IMR-90 (cell line): ENCODE measurements around the gene GRM8. TPM values are rescaled to one million over a fixed set of nuclear protein-coding genes. Genes with fewer than 3 reads are reported as not detected.

ENCODE experiments used
- ATAC-seq: fragments of 200-7000 bp; cut with Tn5 transposase; 2 replicates; pipeline ENCODE4 v1.9.1; 2020; ENCODE audit warnings: low read depth, mild to moderate bottlenecking, moderate library complexity
- BruUV-seq: library from RNA; stranded (reverse); fragments of 400-500 nt; replicated peaks from 2 replicates; lab custom pipeline; 2021; lab: Mats Ljungman, UMichigan
- CTCF ChIA-PET: fragments of 300-600 bp; formaldehyde crosslinking; extraction: SDS; loops from one replicate; lab custom pipeline; 2021; ENCODE audit warnings: antibody characterized with exemption; lab: Yijun Ruan, JAX
- POLR2A ChIA-PET: fragments of 300-600 bp; sonication (Branson Sonifier 250); formaldehyde crosslinking; loops from one replicate; lab custom pipeline; 2022; ENCODE audit warnings: antibody characterized with exemption; ENCODE audit not compliant: unreplicated experiment; lab: Charles Lee
- DNase-seq: peaks from one replicate; pipeline ENCODE4 v3.0.0; 2013
- H2AFZ ChIP-seq: replicated peaks from 2 replicates; pipeline ENCODE3; 2013; ENCODE audit warnings: low read length, mild to moderate bottlenecking; ENCODE audit not compliant: poor library complexity
- H2AK5ac ChIP-seq: 2 replicates; pipeline ENCODE4 v1.6.1; 2013; ENCODE audit warnings: low read depth, low read length, inconsistent platforms
- H2AK9ac ChIP-seq: replicated peaks from 2 replicates; pipeline ENCODE3; 2013; ENCODE audit warnings: mild to moderate bottlenecking, low read depth, low read length, moderate library complexity; ENCODE audit not compliant: poor library complexity
- H2BK120ac ChIP-seq: 2 replicates; pipeline ENCODE4 v1.6.1; 2013; ENCODE audit warnings: low read depth, low read length, inconsistent platforms
- H2BK15ac ChIP-seq: 3 replicates; pipeline ENCODE4 v1.6.1; 2013; ENCODE audit warnings: low read depth, low read length, inconsistent platforms
- H2BK20ac ChIP-seq: 2 replicates; pipeline ENCODE4 v1.6.1; 2013; ENCODE audit warnings: low read depth, mild to moderate bottlenecking, inconsistent platforms, low read length, moderate library complexity
- H2BK5ac ChIP-seq: 2 replicates; pipeline ENCODE4 v1.6.1; 2013; ENCODE audit warnings: mild to moderate bottlenecking, low read depth, low read length, inconsistent platforms; ENCODE audit not compliant: poor library complexity, severe bottlenecking
- H3K14ac ChIP-seq: replicated peaks from 2 replicates; pipeline ENCODE4 v1.6.1; 2013; ENCODE audit warnings: low read depth, low read length, inconsistent platforms
- H3K18ac ChIP-seq: 2 replicates; pipeline ENCODE4 v1.6.1; 2013; ENCODE audit warnings: low read depth, low read length, control low read depth
- H3K23ac ChIP-seq: 2 replicates; pipeline ENCODE4 v1.6.1; 2013; ENCODE audit warnings: low read depth, low read length, inconsistent platforms
- H3K27ac ChIP-seq: 2 replicates; pipeline ENCODE4 v1.5.1; 2013; ENCODE audit warnings: mild to moderate bottlenecking, control low read depth, low read length; ENCODE audit not compliant: insufficient read depth
- H3K27me3 ChIP-seq: 2 replicates; pipeline ENCODE4 v1.6.1; 2013; ENCODE audit warnings: low read length; ENCODE audit not compliant: control insufficient read depth, insufficient read depth
- H3K36me3 ChIP-seq: 2 replicates; pipeline ENCODE4 v1.6.1; 2013; ENCODE audit warnings: low read length, mixed read lengths; ENCODE audit not compliant: control insufficient read depth, insufficient read depth
- H3K4ac ChIP-seq: 2 replicates; pipeline ENCODE4 v1.6.1; 2013; ENCODE audit warnings: low read depth, low read length, inconsistent platforms
- H3K4me1 ChIP-seq: 2 replicates; pipeline ENCODE4 v1.6.1; 2013; ENCODE audit warnings: low read length, mixed read lengths; ENCODE audit not compliant: control insufficient read depth, insufficient read depth
- H3K4me2 ChIP-seq: 2 replicates; pipeline ENCODE4 v1.6.1; 2013; ENCODE audit warnings: low read depth, mild to moderate bottlenecking, control low read depth, low read length, moderate library complexity
- H3K4me3 ChIP-seq: 2 replicates; pipeline ENCODE4 v1.5.1; 2013; ENCODE audit warnings: low read depth, mild to moderate bottlenecking, control low read depth, low read length, moderate library complexity; ENCODE audit not compliant: insufficient read depth
- H3K56ac ChIP-seq: 2 replicates; pipeline ENCODE4 v1.6.1; 2013; ENCODE audit warnings: low read length, inconsistent platforms; ENCODE audit not compliant: insufficient read depth; ENCODE audit errors: extremely low read depth
- H3K79me1 ChIP-seq, 2 experiments: 2 replicates each; pipeline ENCODE4 v1.6.1; 2013; ENCODE audit warnings: low read length in 2 of 2, inconsistent platforms in 1 of 2, low read depth in 1 of 2
- H3K9ac ChIP-seq: 2 replicates; pipeline ENCODE4 v1.6.1; 2013; ENCODE audit warnings: low read depth, low read length, control low read depth
- H3K9me1 ChIP-seq: 2 replicates; pipeline ENCODE4 v1.6.1; 2013; ENCODE audit warnings: low read length, inconsistent platforms; ENCODE audit not compliant: insufficient read depth
- H3K9me3 ChIP-seq: 2 replicates; pipeline ENCODE4 v1.6.1; 2013; ENCODE audit warnings: low read length; ENCODE audit not compliant: control insufficient read depth, insufficient read depth
- H4K20me1 ChIP-seq: 2 replicates; pipeline ENCODE4 v1.6.1; 2013; ENCODE audit warnings: low read length, inconsistent platforms; ENCODE audit not compliant: insufficient read depth
- H4K5ac ChIP-seq: 2 replicates; pipeline ENCODE4 v1.6.1; 2013; ENCODE audit warnings: mild to moderate bottlenecking, low read depth, low read length, control low read depth
- H4K8ac ChIP-seq, 2 experiments: 2 replicates each; pipeline ENCODE4 v1.6.1; 2013; ENCODE audit warnings: low read depth in 2 of 2, low read length in 2 of 2, control low read depth in 1 of 2, inconsistent platforms in 1 of 2
- H4K91ac ChIP-seq: 2 replicates; pipeline ENCODE4 v1.6.1; 2013; ENCODE audit warnings: low read depth, low read length, inconsistent platforms; ENCODE audit not compliant: insufficient read depth
- MAFK ChIP-seq: IDR thresholded peaks from 2 replicates; pipeline ENCODE4 v1.6.1; 2012; ENCODE audit warnings: low read depth, low read length, improper control_type of control experiment
- MAZ ChIP-seq: IDR thresholded peaks from 2 replicates; pipeline ENCODE4 v1.6.1; 2012; ENCODE audit warnings: low read depth, mild to moderate bottlenecking, low read length, improper control_type of control experiment, moderate library complexity, borderline replicate concordance
- POLR2A ChIP-seq: IDR thresholded peaks from 2 replicates; pipeline ENCODE4 v1.6.1; 2012; ENCODE audit warnings: mild to moderate bottlenecking, low read depth, low read length
- RAD21 ChIP-seq: IDR thresholded peaks from 2 replicates; pipeline ENCODE4 v1.6.1; 2012; ENCODE audit warnings: low read length, improper control_type of control experiment
- SMC3 ChIP-seq: fragments of 150-350 bp; IDR thresholded peaks from 2 replicates; pipeline ENCODE4 v1.6.1; 2016; ENCODE audit warnings: low read depth, mild to moderate bottlenecking, antibody characterized with exemption, low read length, moderate library complexity
- dilution Hi-C: fragments of 300-500 bp; cut with HindIII; formaldehyde crosslinking; loops from one replicate; pipeline ENCODE4 v1.14.3; 2018; ENCODE audit warnings: low sequenced_read_pairs; ENCODE audit not compliant: unreplicated experiment
- in situ Hi-C: fragments of 300-500 bp; cut with MboI; formaldehyde crosslinking; loops from 3 replicates; pipeline ENCODE4 v1.14.3; 2019; ENCODE audit warnings: low sequenced_read_pairs, inconsistent platforms, mixed read lengths
- intact Hi-C: fragments of 100-400 bp; cut with micrococcal nuclease; formaldehyde crosslinking; loops from 2 replicates; pipeline ENCODE4 v1.10.0; 2022
- polyA plus RNA-seq, 3 experiments: library from polyadenylated mRNA; depleted of rRNA; stranded (reverse); fragments of >200 nt; gene quantifications; 2 replicates each; pipeline ENCODE4 v1.2.3, GENCODE V29; 2012; ENCODE audit warnings: low replicate concordance in 1 of 3
- total RNA-seq: library from RNA; depleted of rRNA; stranded (reverse); fragments of >200 nt; gene quantifications from 2 replicates; pipeline ENCODE4 v1.2.3, GENCODE V29; 2012

The GRM8 gene
- total and polyA plus RNA-seq, 2 of the 4 experiments (the other 2 are of a cell fraction) = not detected

DNA sequence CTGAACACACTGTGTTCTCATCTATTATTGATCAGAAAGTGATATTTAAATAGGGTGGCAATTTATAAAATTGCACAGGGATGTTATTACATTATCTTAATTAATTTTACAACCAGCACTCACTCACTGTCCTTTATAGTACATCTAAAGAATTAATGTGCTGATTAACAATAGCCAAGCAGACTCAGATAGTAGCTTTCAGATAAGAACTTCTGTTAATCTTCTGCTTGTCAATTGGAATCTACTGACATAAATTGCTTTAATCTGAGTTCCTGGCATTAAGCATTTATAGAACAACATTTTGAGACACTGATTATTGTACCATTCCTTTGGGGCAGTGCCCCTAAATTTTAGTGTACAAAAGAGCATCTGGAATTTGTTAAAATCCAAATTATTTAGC lies 408.9 kb downstream of the GRM8 start:
- Histone ChIP-seq H3K9me1 (no peaks in the 10 kb centered on the region), H3K4me1 (no peaks in the 10 kb centered on the region), H2BK5ac (no peak overlapping the region), H3K14ac (no peak overlapping the region), H3K9ac (no peak overlapping the region), H2AK5ac (no peak overlapping the region), H3K18ac (no peak overlapping the region), H3K4me3 (no peak overlapping the region), H2BK20ac (no peak overlapping the region), H4K91ac (no peak overlapping the region), H2AK9ac (no peak overlapping the region), H3K27ac (no peak overlapping the region), H3K36me3 (no peaks in the 10 kb centered on the region), H3K4ac (no peak overlapping the region), H3K56ac (no peak overlapping the region), H3K9me3 (peaks cover 7% of the 10 kb centered on the region), H4K5ac (no peak overlapping the region), H4K8ac (no peak overlapping the region), H3K23ac (no peak overlapping the region), H3K79me1 (no peaks in the 10 kb centered on the region), H3K27me3 (no peaks in the 10 kb centered on the region), H2AFZ (no peak overlapping the region), H2BK120ac (no peak overlapping the region), H4K20me1 (no peaks in the 10 kb centered on the region), H3K4me2 (no peak overlapping the region), H2BK15ac (no peak overlapping the region)
- dilution Hi-C loops = no loop called here
- ChIA-PET CTCF (no interaction called here), POLR2A (no interaction called here)
- no TSS peak for BruUV-seq
- DNase-seq = no peak
- TF ChIP-seq MAFK = no peak
- TF ChIP-seq MAZ = no peak
- TF ChIP-seq SMC3 = no peak
- TF ChIP-seq POLR2A = no peak
- no peak for TF ChIP-seq RAD21
- in situ Hi-C loops = no loop called here
- no peak for ATAC-seq
- intact Hi-C loops = no loop called here
